HUDEP-2 (cell line): ENCODE data around the gene SCAF11.
"Not testable (repeated sequence)": the region's sequence is repeated elsewhere in the genome, so short reads cannot be mapped to it uniquely, and the experiment has no call there.

Experiments
- DNase-seq, 76 experiments: peaks; one replicate each; lab custom pipeline; 2025; ENCODE audit not compliant: unreplicated experiment in 76 of 76; lab: John Stamatoyannopoulos, UW

Gene SCAF11, protein sequence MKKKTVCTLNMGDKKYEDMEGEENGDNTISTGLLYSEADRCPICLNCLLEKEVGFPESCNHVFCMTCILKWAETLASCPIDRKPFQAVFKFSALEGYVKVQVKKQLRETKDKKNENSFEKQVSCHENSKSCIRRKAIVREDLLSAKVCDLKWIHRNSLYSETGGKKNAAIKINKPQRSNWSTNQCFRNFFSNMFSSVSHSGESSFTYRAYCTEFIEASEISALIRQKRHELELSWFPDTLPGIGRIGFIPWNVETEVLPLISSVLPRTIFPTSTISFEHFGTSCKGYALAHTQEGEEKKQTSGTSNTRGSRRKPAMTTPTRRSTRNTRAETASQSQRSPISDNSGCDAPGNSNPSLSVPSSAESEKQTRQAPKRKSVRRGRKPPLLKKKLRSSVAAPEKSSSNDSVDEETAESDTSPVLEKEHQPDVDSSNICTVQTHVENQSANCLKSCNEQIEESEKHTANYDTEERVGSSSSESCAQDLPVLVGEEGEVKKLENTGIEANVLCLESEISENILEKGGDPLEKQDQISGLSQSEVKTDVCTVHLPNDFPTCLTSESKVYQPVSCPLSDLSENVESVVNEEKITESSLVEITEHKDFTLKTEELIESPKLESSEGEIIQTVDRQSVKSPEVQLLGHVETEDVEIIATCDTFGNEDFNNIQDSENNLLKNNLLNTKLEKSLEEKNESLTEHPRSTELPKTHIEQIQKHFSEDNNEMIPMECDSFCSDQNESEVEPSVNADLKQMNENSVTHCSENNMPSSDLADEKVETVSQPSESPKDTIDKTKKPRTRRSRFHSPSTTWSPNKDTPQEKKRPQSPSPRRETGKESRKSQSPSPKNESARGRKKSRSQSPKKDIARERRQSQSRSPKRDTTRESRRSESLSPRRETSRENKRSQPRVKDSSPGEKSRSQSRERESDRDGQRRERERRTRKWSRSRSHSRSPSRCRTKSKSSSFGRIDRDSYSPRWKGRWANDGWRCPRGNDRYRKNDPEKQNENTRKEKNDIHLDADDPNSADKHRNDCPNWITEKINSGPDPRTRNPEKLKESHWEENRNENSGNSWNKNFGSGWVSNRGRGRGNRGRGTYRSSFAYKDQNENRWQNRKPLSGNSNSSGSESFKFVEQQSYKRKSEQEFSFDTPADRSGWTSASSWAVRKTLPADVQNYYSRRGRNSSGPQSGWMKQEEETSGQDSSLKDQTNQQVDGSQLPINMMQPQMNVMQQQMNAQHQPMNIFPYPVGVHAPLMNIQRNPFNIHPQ (N-terminal part only)

GRCh38 chr12:45990468-45991283 lies at the start of gene SCAF11:
Gene SCAF11 (minus strand): TSS chr12:45990574. CDS start chr12:45964167, 26,407 bp downstream.
- peak; percentile 83 to 100 (median 99) for DNase-seq

DNA sequence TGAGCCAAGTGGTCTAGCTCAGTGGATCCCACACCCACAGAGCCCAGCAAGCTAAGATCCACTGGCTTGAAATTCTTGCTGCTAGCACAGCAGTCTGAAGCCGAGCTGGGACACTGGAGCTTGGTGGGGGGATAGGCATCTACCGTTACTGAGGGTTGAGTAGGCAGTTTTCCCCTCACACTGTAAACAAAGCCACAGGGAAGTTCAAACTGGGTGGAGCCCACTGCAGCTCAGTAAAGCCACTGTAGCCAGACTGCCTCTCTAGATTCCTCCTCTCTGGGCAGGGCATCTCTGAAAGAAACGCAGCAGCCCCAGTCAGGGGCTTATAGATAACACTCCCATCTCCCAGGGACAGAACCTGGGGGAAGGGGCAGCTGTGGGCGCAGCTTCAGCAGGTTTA lies 46.7 kb upstream of the SCAF11 start:
- DNase-seq: not testable (repeated sequence)

GRCh38 chr12:46027172-46027571 lies 36.8 kb upstream of the SCAF11 start:
- DNase-seq: no peak

DNA sequence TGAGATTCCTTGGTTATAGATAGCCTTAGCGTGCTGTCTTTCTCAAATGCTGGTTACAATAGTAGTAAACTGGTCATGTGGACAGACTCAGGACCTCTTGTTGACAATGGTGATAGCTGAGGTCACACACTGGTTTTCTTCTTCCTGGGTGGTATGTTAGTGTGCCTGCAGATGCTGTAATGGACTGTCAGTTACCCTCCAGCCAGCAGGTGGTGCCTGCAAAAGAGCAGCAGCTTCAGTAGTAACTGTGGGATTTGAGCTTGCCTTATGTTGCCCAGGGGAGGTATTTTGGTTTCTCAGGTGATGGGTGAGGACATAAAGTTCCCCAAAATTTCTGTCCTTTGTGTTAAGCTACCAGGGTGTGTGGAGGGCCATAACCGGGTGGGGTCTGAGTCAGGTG lies 33.7 kb upstream of the SCAF11 start:
- no peak for DNase-seq

- no peak for DNase-seq
Measured at GRCh38 chr12:46020768-46021167, 30.4 kb upstream of the SCAF11 start.

DNA sequence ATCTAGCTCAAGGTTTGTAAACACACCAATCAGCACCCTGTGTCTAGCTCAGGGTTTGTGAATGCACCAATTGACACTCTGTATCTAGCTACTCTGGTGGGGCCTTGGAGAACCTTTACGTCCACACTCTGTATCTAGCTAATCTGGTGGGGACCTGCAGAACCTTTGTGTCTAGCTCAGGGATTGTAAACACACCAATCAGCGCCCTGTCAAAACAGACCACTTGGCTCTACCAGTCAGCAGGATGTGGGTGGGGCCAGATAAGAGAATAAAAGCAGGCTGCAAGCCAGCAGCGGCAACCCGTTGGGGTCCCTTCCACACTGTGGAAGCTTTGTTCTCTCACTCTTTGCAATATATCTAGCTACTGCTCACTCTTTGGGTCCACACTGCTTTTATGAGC lies 28.3 kb upstream of the SCAF11 start:
- DNase-seq: not testable (repeated sequence)

DNA sequence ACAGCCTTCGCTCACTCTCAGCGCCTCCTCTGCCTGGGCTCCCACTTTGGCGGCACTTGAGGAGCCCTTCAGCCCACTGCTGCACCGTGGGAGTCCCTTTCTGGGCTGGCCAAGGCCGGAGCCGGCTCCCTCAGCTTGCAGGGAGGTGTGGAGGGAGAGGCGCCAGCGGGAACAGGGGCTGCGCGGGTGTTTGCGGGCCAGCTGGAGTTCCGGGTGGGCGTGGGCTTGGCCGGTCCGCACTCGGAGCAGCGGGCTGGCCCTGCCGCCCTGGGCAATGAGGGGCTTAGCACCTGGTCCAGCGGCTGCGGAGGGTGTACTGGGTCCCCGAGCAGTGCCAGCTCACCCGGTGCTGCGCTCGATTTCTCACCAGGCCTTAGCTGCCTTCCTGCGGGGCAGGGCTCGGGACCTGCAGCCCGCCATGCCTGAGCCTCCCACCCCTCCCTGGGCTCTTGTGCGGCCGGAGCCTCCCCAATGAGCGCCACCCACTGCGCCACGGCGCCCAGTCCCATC lies 27.5 kb upstream of the SCAF11 start:
- DNase-seq: not testable (repeated sequence)

GRCh38 chr12:46005823-46006222 lies 15.4 kb upstream of the SCAF11 start:
- DNase-seq: no peak

DNA sequence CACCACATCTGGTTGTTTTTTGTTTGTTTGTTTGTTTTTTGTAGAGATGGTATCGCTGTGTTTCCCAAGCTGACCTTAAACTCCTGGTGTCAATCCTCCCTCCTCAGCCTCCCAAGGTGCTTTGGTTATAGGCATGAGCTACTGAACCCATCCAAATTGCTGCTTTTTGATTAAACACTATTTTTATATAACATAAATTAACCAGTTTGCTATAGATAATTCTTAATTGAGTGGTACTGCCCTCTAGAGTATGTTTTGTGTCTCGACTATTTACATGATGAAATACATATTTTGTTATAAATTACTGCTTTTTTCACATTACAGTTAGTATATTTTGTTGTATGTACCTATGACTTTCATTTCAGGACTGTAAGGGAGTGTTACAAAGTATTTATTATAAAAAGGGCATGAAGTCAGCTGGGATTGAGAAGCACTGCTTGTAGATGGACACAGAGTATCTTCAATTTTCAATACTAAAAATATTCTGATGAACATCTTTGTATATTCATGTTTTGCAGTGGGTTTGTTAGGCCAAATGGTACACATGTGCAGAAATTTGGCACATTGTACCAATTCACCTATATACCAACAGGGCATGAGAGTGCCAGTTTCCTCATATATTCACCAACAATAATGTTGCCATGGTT lies 14.9 kb upstream of the SCAF11 start:
- peak in 2 of 76 experiments; percentile 7 to 8 for DNase-seq

DNA sequence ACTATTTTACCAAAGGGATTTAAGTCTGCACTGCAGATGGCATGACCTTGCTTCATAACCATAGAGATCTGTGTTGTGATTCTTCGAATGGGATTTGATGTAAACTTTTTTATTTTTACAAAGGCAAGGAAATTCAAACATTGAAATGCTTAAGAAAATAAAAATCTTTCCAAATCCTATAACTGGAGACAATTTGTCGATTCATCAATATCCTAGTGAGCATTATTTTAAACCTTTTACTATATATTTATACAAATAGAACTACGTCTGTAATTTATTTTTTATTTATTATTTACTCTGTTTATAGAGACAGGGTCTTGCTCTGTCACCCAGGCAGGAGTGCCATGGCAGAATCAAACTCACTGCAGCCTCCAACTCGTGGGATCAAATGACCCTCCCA lies 14.3 kb upstream of the SCAF11 start:
- DNase-seq: no peak

- DNase-seq: not testable (repeated sequence)
Measured at GRCh38 chr12:46000076-46000475, 9.7 kb upstream of the SCAF11 start.

- DNase-seq: peak in 3 of 76 experiments; percentile 0 to 19 (median 5)
Measured at GRCh38 chr12:45994736-45995135, 4.4 kb upstream of the SCAF11 start.

- peak in 75 of 76 experiments; percentile 39 to 88 (median 74) for DNase-seq
Measured at GRCh38 chr12:45991284-45992249, 1.2 kb upstream of the SCAF11 start.

DNA sequence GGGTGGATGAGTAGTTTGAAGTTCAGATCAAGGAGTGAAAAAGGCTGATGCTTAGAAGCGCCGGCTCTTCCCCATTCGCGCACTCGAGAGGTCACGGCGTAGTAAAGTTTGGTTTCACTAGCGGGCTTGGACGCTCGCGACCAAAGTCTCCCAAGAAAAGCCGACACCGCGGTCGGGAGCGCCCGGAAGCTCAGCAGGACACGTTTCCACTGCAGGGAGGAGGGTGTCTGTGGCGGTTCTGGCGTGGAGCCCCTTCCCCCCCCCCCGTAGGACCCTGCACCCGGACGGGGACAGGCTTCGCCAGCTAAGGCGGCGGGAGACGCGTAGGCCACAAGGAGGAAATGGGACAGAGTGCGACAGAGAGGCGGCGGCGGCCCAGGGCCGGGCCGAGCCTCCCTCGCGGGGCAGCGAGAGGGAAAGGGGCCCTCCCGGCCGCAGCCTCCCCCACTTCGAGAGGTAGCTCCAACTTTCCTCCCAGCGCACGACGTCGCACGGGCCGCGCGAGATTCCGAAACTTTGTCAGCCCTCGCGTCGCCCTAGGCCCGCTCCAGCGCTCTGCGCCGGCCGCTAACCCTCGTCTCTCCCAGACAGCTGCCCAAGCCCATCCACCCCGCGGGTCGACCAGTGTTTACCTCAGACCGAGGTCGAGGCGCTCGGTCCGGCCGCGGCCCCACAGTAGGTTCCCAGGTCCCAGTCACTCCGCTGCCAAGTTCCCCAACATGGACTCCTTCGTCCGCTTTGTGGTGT lies 480 bp downstream of the SCAF11 start:
- DNase-seq: peak in 59 of 76 experiments; percentile 6 to 66 (median 41)

DNA sequence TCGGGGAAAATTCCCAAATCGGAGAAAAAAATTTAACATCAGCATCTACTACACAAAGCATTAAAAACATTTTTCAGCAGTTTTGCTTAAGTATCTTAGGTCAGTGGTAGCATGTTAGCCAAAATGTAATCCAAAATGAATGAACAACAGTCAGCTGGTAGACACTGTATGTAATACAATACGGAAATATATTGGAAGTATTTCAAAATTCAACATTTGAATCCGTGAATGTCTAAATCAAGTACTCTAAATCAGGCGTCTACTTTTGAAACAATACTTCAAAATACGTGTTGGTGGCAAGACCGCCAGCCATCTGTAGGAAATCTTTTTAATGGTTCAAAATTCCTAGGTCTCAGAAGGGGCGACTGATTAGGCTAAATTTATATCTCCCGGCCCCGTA lies 1.1 kb downstream of the SCAF11 start:
- DNase-seq: no peak

- DNase-seq: no peak
Measured at GRCh38 chr12:45988264-45988663, 2.1 kb downstream of the SCAF11 start.

DNA sequence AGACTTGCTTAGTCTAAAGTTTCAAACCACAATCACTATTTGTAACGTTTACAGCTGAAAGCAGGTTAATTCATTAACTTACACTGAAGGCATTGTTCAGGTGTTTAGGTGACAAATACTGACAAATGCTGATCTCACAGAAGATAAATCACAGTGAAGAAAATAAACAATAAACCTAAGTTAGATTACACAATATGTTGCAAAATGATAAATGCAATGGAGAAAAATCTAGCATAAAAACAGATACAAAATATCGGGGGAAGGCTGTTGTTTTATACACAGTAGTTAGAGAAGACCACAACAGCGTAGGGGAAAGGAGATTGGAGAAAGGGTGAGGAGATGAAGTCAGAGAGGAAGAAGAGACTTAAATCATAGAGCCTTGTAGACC lies 3.0 kb downstream of the SCAF11 start:
- no peak for DNase-seq
